HEK293 (cell line): ENCODE data around the gene ABCF2.

Experiments used
- CTCF ChIA-PET: fragments of 350-600 bp; formaldehyde crosslinking; extraction: SDS; loops from one replicate; lab custom pipeline; 2021; ENCODE audit warnings: antibody characterized with exemption; lab: Yijun Ruan, JAX
- POLR2A ChIA-PET: fragments of 300-600 bp; formaldehyde crosslinking; extraction: SDS; loops from one replicate; lab custom pipeline; 2020; ENCODE audit warnings: antibody characterized with exemption, inconsistent platforms; lab: Yijun Ruan, JAX
- H3K27ac ChIP-seq: fragments of 200-500 bp; sonication (Bioruptor generic); 2 replicates; pipeline ENCODE4 v1.5.1; 2014; ENCODE audit warnings: low read depth, low read length, control low read depth, inconsistent platforms; ENCODE audit errors: extremely low read depth
- H3K36me3 ChIP-seq, 2 experiments: fragments of 200-500 bp in 1 of 2; sonication (Bioruptor generic) in 1 of 2; 1 replicate in 1 of 2; 2 replicates in 1 of 2; pipeline ENCODE4 v1.5.1; 2014 to 2017; ENCODE audit warnings: inconsistent platforms in 2 of 2, low read length in 2 of 2; ENCODE audit not compliant: control insufficient read depth in 2 of 2, insufficient read depth in 1 of 2
- H3K4me1 ChIP-seq: fragments of 200-500 bp; sonication (Bioruptor generic); 2 replicates; pipeline ENCODE4 v1.5.1; 2014; ENCODE audit warnings: mild to moderate bottlenecking, low read length, inconsistent platforms; ENCODE audit not compliant: control insufficient read depth, insufficient read depth
- H3K4me3 ChIP-seq: 2 replicates; pipeline ENCODE4 v1.5.1; 2011; ENCODE audit warnings: low read depth, mild to moderate bottlenecking, control low read depth, low read length, moderate library complexity
- H3K9me3 ChIP-seq: fragments of 200-500 bp; sonication (Bioruptor generic); 2 replicates; pipeline ENCODE4 v1.5.1; 2014; ENCODE audit warnings: low read depth, low read length, inconsistent platforms; ENCODE audit not compliant: control insufficient read depth, insufficient read depth
- FEZF1 ChIP-seq: fragments of 450-650 bp; formaldehyde crosslinking; IDR thresholded peaks from 2 replicates; pipeline ENCODE4 v1.5.1; 2016; ENCODE audit warnings: missing biosample characterization, missing genetic modification characterization
- HOXA7 ChIP-seq: sonication (generic); formaldehyde crosslinking; IDR thresholded peaks from 2 replicates; pipeline ENCODE4 v1.8.1; 2022; ENCODE audit warnings: missing genetic modification reagents, borderline replicate concordance
- KLF7 ChIP-seq: fragments of 450-650 bp; formaldehyde crosslinking; IDR thresholded peaks from 2 replicates; pipeline ENCODE4 v1.5.1; 2016; ENCODE audit warnings: missing biosample characterization, missing genetic modification characterization, borderline replicate concordance
- KLF9 ChIP-seq: fragments of 450-650 bp; formaldehyde crosslinking; IDR thresholded peaks from 2 replicates; pipeline ENCODE4 v1.5.1; 2016; ENCODE audit warnings: missing biosample characterization, missing genetic modification characterization, low read depth
- MZF1 ChIP-seq: fragments of 450-650 bp; formaldehyde crosslinking; IDR thresholded peaks from 2 replicates; pipeline ENCODE4 v1.5.1; 2017; ENCODE audit warnings: missing biosample characterization, missing genetic modification characterization, borderline replicate concordance
- REPIN1 ChIP-seq: fragments of 450-650 bp; formaldehyde crosslinking; IDR thresholded peaks from 2 replicates; pipeline ENCODE4 v1.5.1; 2017; ENCODE audit warnings: missing biosample characterization, missing genetic modification characterization, low read depth
- SCRT1 ChIP-seq: fragments of 450-650 bp; formaldehyde crosslinking; IDR thresholded peaks from 2 replicates; pipeline ENCODE4 v1.5.1; 2016; ENCODE audit warnings: missing biosample characterization, missing genetic modification characterization, borderline replicate concordance
- ZNF157 ChIP-seq: fragments of 450-650 bp; formaldehyde crosslinking; IDR thresholded peaks from 2 replicates; pipeline ENCODE4 v1.5.1; 2016; ENCODE audit warnings: missing biosample characterization, missing genetic modification characterization
- ZNF211 ChIP-seq: fragments of 450-650 bp; formaldehyde crosslinking; IDR thresholded peaks from 2 replicates; pipeline ENCODE4 v1.5.1; 2016; ENCODE audit warnings: low read depth, missing biosample characterization, missing genetic modification characterization
- ZNF239 ChIP-seq: fragments of 450-650 bp; formaldehyde crosslinking; IDR thresholded peaks from 2 replicates; pipeline ENCODE4 v1.5.1; 2016; ENCODE audit warnings: missing biosample characterization, missing genetic modification characterization
- ZNF366 ChIP-seq: fragments of 450-650 bp; formaldehyde crosslinking; conservative IDR thresholded peaks from 2 replicates; pipeline ENCODE4 v1.5.1; 2016; ENCODE audit warnings: missing biosample characterization, missing genetic modification characterization
- ZNF473 ChIP-seq: fragments of 450-650 bp; formaldehyde crosslinking; IDR thresholded peaks from 2 replicates; pipeline ENCODE4 v1.5.1; 2017; ENCODE audit warnings: missing biosample characterization, missing genetic modification characterization
- ZNF623 ChIP-seq: fragments of 450-650 bp; formaldehyde crosslinking; IDR thresholded peaks from 2 replicates; pipeline ENCODE4 v1.5.1; 2016; ENCODE audit warnings: missing biosample characterization, missing genetic modification characterization
- TF ChIP-seq, protein P1 (sequence below): fragments of 450-650 bp; formaldehyde crosslinking; IDR thresholded peaks from 2 replicates; pipeline ENCODE4 v1.5.1; 2016; ENCODE audit warnings: missing biosample characterization, missing genetic modification characterization
- TF ChIP-seq, protein P2 (sequence below): fragments of 450-650 bp; formaldehyde crosslinking; IDR thresholded peaks from 2 replicates; pipeline ENCODE4 v1.5.1; 2016; ENCODE audit warnings: missing biosample characterization, missing genetic modification characterization
- TF ChIP-seq, protein P3 (sequence below): fragments of 450-650 bp; formaldehyde crosslinking; IDR thresholded peaks from 2 replicates; pipeline ENCODE4 v1.5.0; 2017; ENCODE audit warnings: missing biosample characterization, missing genetic modification characterization, borderline replicate concordance
- TF ChIP-seq, protein P4 (sequence below): fragments of 450-650 bp; formaldehyde crosslinking; IDR thresholded peaks from 2 replicates; pipeline ENCODE4 v1.5.1; 2017; ENCODE audit warnings: missing biosample characterization, missing genetic modification characterization
- TF ChIP-seq, protein P5 (sequence below): fragments of 450-650 bp; formaldehyde crosslinking; IDR thresholded peaks from 2 replicates; pipeline ENCODE4 v1.5.1; 2016; ENCODE audit warnings: missing biosample characterization, missing genetic modification characterization
- TF ChIP-seq, protein P6 (sequence below): fragments of 450-650 bp; formaldehyde crosslinking; IDR thresholded peaks from 2 replicates; pipeline ENCODE4 v1.5.1; 2016; ENCODE audit warnings: missing biosample characterization, missing genetic modification characterization

ABCF2 gene

DNA sequence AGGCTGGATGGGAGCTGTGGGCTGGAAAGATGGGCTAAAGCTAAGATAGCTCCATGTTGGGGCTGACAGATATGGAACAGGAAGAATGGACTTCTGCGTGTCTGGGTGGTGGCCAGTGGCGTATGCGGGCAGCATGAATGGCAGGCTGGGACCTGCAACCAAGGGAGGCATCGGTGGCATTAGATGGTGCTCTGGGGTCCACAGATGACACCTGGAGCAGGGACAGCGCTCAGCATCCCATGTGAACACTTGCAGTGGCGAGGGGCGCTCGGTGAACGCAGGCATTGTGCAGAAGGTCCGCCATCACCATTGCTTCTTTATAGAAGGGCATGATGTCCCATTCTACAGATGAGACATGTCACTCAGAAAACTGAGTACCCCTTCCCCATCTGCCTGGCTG lies 42.5 kb upstream of the ABCF2 start:
- TF ChIP-seq, protein P1, sequence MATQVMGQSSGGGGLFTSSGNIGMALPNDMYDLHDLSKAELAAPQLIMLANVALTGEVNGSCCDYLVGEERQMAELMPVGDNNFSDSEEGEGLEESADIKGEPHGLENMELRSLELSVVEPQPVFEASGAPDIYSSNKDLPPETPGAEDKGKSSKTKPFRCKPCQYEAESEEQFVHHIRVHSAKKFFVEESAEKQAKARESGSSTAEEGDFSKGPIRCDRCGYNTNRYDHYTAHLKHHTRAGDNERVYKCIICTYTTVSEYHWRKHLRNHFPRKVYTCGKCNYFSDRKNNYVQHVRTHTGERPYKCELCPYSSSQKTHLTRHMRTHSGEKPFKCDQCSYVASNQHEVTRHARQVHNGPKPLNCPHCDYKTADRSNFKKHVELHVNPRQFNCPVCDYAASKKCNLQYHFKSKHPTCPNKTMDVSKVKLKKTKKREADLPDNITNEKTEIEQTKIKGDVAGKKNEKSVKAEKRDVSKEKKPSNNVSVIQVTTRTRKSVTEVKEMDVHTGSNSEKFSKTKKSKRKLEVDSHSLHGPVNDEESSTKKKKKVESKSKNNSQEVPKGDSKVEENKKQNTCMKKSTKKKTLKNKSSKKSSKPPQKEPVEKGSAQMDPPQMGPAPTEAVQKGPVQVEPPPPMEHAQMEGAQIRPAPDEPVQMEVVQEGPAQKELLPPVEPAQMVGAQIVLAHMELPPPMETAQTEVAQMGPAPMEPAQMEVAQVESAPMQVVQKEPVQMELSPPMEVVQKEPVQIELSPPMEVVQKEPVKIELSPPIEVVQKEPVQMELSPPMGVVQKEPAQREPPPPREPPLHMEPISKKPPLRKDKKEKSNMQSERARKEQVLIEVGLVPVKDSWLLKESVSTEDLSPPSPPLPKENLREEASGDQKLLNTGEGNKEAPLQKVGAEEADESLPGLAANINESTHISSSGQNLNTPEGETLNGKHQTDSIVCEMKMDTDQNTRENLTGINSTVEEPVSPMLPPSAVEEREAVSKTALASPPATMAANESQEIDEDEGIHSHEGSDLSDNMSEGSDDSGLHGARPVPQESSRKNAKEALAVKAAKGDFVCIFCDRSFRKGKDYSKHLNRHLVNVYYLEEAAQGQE (tag by site-specific recombination), result no peak
- TF ChIP-seq, protein P2, sequence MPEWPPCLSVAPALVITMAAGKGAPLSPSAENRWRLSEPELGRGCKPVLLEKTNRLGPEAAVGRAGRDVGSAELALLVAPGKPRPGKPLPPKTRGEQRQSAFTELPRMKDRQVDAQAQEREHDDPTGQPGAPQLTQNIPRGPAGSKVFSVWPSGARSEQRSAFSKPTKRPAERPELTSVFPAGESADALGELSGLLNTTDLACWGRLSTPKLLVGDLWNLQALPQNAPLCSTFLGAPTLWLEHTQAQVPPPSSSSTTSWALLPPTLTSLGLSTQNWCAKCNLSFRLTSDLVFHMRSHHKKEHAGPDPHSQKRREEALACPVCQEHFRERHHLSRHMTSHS (tag by site-specific recombination), result no peak
- TF ChIP-seq HOXA7 (CRISPR knock-in tag) (no peak), ZNF239 (tag by site-specific recombination) (no peak), REPIN1 (tag by site-specific recombination) (no peak), ZNF157 (no peak), MZF1 (tag by site-specific recombination) (no peak), KLF9 (tag by site-specific recombination) (no peak), ZNF211 (tag by site-specific recombination) (no peak)
- TF ChIP-seq, all 188 proteins: peak for 0
- ChIA-PET POLR2A (no interaction called here), CTCF (no interaction called here)
- H3K4me1 ChIP-seq, result no peaks in the 10 kb centered on the region
- no peaks in the 10 kb centered on the region for H3K9me3 ChIP-seq
- H3K36me3 ChIP-seq, result peaks cover 0 to 6% of the 10 kb centered on the region in 2 experiments; a peak in 1 of 3 replicates
- no peak overlapping the region for H3K27ac ChIP-seq
- H3K4me3 ChIP-seq, result no peak overlapping the region

DNA sequence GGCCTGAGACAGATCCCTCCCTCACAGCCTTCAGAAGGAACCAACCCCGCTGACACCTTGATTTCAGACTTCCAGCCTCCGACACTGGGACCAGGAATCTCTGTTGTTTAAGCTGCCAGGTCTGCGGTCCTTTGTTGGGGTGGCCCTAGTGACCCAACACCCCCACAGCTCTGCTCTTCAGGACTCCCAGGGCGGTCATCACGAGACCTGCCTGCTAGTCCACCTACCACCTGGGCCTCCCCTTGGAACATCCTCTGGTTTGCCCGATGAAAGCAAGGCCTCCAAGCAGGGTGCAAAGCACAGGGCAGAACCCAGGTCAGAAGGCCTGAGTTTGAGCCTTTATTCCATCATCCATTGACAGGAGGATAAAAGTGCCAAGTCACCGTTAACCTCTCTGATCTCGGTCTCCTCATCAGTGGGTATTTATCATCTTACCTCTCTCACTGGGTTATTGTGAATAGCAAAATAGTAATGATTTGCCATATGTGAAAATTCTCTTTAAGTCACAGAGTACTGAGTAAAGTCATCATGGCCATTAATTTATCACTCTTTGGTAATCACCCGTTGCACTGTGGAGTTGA lies 38.4 kb upstream of the ABCF2 start:
- POLR2A ChIA-PET, result interaction anchor here (0.7 kb wide), 1 partner anchor 283 kb away, joined by 3 read pairs; no protein-coding TSS in a partner anchor
- TF ChIP-seq ZNF623, result no peak
- TF ChIP-seq, protein P3, sequence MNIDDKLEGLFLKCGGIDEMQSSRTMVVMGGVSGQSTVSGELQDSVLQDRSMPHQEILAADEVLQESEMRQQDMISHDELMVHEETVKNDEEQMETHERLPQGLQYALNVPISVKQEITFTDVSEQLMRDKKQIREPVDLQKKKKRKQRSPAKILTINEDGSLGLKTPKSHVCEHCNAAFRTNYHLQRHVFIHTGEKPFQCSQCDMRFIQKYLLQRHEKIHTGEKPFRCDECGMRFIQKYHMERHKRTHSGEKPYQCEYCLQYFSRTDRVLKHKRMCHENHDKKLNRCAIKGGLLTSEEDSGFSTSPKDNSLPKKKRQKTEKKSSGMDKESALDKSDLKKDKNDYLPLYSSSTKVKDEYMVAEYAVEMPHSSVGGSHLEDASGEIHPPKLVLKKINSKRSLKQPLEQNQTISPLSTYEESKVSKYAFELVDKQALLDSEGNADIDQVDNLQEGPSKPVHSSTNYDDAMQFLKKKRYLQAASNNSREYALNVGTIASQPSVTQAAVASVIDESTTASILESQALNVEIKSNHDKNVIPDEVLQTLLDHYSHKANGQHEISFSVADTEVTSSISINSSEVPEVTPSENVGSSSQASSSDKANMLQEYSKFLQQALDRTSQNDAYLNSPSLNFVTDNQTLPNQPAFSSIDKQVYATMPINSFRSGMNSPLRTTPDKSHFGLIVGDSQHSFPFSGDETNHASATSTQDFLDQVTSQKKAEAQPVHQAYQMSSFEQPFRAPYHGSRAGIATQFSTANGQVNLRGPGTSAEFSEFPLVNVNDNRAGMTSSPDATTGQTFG (tag by site-specific recombination), result no peak
- TF ChIP-seq, protein P4, sequence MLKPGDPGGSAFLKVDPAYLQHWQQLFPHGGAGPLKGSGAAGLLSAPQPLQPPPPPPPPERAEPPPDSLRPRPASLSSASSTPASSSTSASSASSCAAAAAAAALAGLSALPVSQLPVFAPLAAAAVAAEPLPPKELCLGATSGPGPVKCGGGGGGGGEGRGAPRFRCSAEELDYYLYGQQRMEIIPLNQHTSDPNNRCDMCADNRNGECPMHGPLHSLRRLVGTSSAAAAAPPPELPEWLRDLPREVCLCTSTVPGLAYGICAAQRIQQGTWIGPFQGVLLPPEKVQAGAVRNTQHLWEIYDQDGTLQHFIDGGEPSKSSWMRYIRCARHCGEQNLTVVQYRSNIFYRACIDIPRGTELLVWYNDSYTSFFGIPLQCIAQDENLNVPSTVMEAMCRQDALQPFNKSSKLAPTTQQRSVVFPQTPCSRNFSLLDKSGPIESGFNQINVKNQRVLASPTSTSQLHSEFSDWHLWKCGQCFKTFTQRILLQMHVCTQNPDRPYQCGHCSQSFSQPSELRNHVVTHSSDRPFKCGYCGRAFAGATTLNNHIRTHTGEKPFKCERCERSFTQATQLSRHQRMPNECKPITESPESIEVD (tag by site-specific recombination), result no peak
- TF ChIP-seq, protein P5, sequence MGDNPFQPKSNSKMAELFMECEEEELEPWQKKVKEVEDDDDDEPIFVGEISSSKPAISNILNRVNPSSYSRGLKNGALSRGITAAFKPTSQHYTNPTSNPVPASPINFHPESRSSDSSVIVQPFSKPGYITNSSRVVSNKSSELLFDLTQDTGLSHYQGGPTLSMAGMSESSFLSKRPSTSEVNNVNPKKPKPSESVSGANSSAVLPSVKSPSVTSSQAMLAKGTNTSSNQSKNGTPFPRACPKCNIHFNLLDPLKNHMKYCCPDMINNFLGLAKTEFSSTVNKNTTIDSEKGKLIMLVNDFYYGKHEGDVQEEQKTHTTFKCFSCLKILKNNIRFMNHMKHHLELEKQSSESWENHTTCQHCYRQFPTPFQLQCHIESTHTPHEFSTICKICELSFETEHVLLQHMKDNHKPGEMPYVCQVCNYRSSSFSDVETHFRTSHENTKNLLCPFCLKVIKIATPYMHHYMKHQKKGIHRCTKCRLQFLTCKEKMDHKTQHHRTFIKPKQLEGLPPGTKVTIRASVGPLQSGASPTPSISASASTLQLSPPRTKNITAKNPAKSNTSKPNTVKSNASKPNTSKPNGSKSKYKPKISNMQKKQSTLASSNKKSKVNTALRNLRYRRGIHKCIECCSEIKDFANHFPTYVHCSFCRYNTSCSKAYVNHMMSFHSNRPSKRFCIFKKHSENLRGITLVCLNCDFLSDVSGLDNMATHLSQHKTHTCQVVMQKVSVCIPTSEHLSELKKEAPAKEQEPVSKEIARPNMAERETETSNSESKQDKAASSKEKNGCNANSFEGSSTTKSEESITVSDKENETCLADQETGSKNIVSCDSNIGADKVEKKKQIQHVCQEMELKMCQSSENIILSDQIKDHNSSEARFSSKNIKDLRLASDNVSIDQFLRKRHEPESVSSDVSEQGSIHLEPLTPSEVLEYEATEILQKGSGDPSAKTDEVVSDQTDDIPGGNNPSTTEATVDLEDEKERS (tag by site-specific recombination), result no peak
- TF ChIP-seq, protein P6, sequence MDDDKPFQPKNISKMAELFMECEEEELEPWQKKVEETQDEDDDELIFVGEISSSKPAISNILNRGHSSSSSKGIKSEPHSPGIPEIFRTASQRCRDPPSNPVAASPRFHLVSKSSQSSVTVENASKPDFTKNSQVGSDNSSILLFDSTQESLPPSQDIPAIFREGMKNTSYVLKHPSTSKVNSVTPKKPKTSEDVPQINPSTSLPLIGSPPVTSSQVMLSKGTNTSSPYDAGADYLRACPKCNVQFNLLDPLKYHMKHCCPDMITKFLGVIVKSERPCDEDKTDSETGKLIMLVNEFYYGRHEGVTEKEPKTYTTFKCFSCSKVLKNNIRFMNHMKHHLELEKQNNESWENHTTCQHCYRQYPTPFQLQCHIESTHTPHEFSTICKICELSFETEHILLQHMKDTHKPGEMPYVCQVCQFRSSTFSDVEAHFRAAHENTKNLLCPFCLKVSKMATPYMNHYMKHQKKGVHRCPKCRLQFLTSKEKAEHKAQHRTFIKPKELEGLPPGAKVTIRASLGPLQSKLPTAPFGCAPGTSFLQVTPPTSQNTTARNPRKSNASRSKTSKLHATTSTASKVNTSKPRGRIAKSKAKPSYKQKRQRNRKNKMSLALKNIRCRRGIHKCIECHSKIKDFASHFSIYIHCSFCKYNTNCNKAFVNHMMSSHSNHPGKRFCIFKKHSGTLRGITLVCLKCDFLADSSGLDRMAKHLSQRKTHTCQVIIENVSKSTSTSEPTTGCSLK (tag by site-specific recombination), result no peak
- TF ChIP-seq ZNF473 (tag by site-specific recombination), result no peak
- TF ChIP-seq FEZF1 (tag by site-specific recombination), result no peak
- TF ChIP-seq ZNF366, result no peak
- no peak for TF ChIP-seq KLF7 (tag by site-specific recombination)
- TF ChIP-seq SCRT1 (tag by site-specific recombination), result no peak

More for the DNA sequence above, 38.4 kb upstream of the ABCF2 start:
- CTCF ChIA-PET, result interaction anchor here (0.6 kb wide), 1 partner anchor 510 kb away, joined by 3 read pairs; no protein-coding TSS in a partner anchor
- Histone ChIP-seq H3K4me1 (no peaks in the 10 kb centered on the region), H3K9me3 (no peaks in the 10 kb centered on the region), H3K4me3 (no peak overlapping the region), H3K36me3 (no peaks in the 10 kb centered on the region), H3K27ac (no peak overlapping the region)
